ENCODE results near the gene IFITM10. TPM values are rescaled to one million over a fixed set of nuclear protein-coding genes. Genes with fewer than 3 reads are reported as not detected.

The IFITM10 gene
- total RNA-seq, 1 donor from 2014 or later = 0.39 TPM

DNA sequence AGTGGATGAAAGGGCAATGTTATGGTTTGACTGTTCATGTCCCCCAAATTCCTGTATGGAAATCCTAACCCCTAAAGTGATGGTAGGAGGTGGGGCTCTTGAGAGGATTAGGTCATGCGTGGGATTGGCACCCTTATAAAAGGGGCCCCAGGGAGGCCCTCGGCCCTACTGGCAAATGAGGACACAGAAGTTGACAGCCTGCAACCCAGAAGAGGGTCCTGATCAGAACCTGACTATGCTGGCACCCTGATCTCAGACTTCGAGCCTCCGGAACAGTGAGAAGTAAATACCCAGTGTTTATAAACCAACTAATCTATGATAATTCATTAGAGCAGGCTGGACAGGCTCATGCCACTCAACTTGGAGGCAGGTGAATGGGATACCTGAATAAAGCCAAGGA is 8.7 kb downstream of the IFITM10 start:
- DNase-seq (ENCODE audit: low read depth in 2 of 2) = no peak

GRCh38 chr11:1740786-1741530 is 9.4 kb downstream of the IFITM10 start:
- DNase-seq (ENCODE audit: low read depth in 2 of 2) = no peak

GRCh38 chr11:1739576-1739975 is 10.8 kb downstream of the IFITM10 start:
- DNase-seq (ENCODE audit: low read depth in 2 of 2) = no peak

DNA sequence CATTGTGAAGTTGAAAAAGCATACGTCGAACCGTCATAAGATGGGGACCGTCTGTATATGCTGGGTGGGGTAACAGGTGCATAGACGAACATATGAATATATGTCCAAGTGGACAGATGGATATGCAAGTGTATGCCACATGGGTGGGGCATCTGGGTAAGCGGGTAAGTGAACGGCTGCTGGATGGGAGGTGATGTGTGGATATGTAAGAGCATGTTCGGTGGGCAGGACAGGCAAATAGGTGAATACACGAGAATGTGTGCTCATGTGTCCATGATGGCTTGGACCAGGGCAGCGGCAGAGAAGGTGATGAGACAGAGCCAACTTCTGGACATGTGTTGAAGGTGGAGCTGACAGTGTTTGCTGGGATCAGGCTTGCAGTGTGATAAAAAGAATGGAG is 12.0 kb downstream of the IFITM10 start:
- no peak for DNase-seq (ENCODE audit: low read depth in 2 of 2)

DNA sequence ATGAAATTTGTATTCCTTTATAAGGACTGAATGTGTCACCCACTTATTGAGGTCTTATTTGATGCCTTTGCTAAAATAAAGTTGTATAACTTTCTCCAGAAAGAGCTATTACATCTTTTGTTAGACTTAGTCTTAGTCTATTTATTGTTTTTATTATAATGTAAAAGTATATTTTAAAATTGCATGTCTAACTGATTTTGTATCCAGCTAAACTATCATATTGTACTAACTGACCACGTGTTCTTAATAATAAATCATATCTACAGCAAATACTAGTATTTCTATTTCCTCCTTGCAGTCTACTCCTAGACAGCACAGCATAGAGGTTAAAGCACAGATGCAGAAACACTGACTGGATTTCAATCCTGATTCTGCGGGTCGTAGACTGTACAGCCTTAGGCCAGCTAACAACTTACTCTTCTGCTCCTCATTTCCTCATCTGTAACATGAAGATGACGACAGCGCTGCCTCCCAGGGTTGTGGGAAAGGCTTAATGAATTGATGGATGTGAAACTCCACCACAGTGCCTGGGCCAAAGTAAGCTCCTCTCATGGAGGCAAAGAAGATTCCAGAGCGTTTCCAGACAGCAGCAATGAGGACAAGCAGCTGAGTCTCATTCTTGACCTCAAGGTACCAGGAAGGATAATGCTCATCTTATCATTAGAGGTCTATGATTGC is 13.2 kb downstream of the IFITM10 start:
- no peak for DNase-seq (ENCODE audit: low read depth in 2 of 2)

DNA sequence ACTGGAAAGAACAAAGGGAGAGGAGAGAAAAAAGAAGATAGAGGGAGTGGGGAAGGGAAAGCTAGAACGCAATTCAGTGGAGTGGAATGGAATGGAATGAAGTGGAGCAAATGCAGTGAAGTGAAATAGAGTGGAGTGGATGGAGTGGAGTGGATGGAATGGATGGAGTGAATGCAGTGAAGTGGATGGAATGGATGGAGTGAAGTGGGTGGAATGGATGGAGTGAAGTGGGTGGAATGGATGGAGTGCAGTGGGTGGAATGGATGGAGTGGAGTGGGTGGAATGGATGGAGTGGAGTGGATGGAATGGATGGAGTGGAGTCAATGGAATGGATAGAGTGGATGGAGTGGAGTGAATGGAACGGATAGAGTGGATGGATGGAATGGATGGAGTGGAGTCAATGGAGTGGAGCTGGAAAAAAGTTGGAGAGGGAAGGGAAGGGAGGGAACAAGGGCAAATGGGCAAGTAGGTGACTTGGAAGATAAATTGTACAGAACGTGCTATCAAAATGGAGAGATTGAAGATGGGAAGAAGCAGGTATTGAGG is 13.9 kb downstream of the IFITM10 start:
- no peak for DNase-seq (ENCODE audit: low read depth in 2 of 2)

GRCh38 chr11:1735271-1735670 is 15.1 kb downstream of the IFITM10 start:
- DNase-seq (ENCODE audit: low read depth in 2 of 2) = no peak

DNA sequence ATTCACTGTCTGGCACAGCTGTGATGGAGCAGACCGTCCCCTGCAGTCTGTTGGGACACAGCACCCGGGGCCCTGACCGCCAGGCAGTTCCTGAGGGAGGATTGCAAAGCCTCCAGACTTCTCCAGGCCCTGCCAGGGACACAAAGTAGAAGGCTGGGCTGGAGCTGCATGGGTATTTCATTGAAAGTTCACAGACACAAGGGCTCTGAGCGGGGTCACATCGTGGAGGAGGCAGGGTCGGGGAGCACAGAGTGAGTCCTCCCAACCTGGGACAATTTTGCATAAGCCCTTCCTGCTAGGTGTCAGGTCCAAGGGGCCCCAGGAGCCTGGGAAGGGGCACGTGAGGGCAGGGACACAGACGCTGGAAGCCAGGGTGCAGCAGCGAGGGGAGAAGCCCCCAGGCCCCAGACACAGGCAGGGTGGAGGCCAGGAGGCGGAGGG is 15.7 kb downstream of the IFITM10 start:
- no peak for DNase-seq (ENCODE audit: low read depth in 2 of 2)

DNA sequence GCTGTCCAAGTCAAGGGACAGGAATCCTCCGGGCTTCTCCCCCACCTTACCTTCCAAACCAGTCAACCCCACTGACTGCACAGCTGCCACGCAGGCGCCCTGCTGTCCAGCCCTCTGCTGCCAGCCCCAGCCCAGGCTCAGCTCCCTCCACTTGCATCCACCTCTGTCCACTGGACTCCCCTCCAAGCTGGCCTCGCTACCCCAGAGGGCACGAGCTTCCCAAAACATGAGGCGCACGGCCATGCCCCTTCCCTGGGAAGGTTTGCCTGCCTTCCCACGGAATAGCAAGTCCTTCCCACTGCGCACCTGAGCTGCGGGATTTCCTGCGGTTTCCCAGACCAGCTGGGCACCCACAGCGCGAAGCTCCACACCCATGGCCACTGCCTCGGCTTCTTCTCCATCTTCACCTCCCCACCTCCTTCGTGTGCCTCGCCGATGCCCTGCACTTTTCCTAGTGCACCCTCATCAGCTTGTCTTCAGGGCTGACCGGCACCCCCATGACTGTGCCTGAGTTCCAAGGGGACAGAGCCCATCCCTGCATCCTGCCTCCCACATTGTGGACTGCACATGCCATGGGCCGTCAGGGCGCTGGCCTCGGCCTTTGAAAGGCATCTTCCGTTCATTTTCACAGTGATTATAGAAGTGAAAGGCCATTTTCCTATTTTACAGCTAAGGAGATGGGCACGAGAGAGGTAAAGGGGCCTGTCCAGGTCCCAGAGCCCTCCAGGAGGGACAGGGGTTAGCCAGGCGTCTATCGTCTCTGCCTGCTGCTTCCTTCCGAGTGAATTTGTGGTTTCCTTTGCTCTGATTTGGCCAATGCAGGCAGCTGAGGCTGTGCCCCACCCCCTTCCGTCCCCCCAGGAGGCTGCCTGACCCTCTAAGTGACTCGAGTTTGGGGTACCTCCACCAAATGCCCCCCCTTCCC is 16.4 kb downstream of the IFITM10 start:
- no peak for DNase-seq (ENCODE audit: low read depth in 2 of 2)

- no peak for DNase-seq (ENCODE audit: low read depth in 2 of 2)
Observed at GRCh38 chr11:1733009-1733715, 17.2 kb downstream of the IFITM10 start.

DNA sequence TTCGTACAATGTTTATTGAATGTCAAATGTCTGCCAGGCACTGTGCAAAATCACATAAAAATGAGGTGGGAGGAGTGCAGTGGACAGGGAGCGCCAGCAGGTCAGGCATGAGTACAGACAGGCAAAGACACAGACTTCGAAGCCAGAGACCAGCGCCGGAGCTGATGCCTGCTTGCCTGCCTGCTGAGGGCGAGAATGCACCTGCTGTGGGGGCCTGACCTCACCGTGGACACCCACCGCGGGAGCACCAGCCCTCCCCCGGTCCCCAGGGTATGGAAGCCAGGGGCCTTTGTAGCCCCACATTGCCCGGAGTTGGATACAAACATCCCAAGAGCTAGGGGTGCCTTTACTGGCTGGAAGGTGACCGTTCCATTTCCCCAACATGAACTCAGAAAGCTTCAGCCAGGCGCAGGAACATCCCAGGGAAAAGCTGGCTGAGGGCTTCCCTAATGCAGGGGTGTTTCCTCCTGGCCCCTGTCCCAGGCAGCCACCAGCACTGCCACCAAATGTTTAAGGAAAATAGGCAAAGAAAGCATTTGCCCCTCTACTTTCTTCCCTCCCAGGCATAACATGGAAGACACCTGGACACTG is 17.9 kb downstream of the IFITM10 start:
- DNase-seq (ENCODE audit: low read depth in 2 of 2) = no peak

- DNase-seq (ENCODE audit: low read depth in 2 of 2) = no peak
Observed at GRCh38 chr11:1731451-1732059, 18.8 kb downstream of the IFITM10 start.

DNA sequence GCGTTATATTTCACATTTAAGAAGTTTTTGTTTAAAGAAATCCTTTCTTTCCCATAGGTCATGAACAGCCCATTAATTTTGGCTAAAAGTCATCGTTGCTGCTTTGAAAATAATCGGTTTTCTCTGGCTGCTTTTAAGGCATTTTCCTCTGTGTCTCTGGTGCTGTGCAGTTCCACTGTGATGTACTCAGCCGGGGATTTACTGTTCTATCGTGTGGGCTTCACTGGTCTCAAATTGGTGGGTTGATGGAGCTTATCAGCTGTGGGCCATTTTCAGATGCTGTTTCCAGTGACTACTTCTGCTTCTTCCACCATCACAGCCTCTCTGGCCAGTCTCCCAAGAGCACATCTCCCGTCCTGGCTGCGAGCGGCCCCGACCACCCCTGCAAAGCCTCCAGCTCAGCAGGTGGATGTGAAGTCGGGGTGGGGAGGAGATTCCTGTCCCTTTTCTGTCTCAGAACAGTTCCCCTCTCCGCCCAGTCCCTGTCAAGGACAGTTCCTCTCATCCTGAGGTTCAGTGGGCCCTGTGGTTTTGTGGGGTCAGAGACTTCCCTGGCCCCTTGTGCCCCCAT is 20.3 kb downstream of the IFITM10 start:
- no peak for DNase-seq (ENCODE audit: low read depth in 2 of 2)

DNA sequence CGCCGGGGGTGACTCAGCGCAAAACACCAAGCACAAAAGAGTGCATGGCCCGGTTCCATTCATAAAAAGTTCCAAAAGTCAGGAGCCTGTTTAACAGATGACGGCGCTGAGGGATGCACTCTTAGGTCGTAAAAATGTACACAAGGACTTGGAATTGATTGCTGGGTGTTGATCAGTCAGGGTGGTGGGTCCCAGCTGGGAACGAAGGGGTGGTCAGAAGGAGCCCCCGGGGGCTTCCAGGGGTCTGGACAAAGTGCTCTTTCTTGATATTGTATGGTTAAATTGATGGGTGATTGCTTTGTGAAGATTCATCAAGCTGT is 20.7 kb downstream of the IFITM10 start:
- DNase-seq (ENCODE audit: low read depth in 2 of 2) = no peak

DNA sequence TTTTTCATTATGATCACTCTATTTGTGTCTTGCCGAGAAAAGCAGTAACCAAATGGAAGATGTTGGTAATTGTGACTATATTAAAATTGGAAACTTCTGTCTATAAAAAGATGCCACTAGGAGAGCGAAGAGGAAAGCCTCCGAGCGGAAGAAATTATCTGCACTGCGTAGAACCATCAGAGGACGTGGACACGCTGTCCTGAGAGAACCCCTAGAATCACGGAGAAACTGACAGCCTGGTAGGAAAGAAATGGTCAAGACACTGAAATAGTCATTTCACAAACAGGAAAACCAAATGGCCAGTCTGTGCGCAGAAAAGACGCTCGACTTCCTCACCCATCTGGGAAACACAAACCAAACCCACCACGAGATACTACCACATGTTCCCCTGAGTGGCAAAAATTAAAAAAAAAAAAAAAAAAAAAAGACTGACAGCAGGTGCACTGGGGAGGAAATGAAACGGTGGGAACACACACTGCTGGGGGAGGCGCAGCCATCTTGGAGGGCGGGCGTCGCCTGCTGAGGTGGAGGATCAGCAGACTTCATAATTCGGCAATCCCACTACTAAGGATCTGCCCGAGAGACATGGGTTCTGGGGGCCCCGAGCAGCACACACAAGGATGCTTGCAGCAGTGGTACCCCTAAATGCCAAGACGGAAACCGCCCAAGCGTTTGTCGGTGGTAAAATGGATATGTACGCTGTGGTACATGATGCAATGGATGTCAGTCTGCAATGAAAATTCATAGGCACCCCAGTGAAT is 21.3 kb downstream of the IFITM10 start:
- no peak for DNase-seq (ENCODE audit: low read depth in 2 of 2)

- DNase-seq (ENCODE audit: low read depth in 2 of 2) = no peak
Observed at GRCh38 chr11:1728301-1728700, 22.1 kb downstream of the IFITM10 start.

- no peak for DNase-seq (ENCODE audit: low read depth in 2 of 2)
Observed at GRCh38 chr11:1727861-1728260, 22.5 kb downstream of the IFITM10 start.

DNA sequence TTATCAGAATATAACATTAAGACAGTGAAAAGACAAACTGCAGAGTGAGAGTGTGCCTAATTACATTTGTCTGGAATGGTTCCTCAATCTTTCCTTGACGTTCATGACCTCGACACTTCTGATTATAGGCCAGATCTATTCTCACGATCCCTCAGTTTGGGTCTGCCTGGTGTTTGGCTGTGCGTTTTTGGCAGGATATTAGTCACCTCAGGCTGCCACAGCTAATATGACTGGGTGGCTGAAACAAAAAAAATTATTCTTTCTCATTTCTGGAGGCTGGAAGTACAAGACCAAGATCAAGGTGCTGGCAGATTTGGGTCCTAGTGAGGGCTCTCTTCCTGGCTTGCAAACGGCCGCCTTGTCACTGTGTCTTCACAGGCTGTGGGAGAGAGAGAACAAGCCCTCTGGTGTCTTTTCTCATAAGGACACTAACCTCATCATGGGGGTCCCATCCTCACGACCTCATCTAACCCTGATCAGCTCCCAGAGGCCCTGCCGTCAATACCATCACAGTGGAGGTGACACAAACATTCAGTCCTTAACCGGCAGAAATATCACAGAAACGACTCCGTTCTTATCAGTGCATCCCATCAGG is 23.2 kb downstream of the IFITM10 start:
- DNase-seq (ENCODE audit: low read depth in 2 of 2) = no peak

DNA sequence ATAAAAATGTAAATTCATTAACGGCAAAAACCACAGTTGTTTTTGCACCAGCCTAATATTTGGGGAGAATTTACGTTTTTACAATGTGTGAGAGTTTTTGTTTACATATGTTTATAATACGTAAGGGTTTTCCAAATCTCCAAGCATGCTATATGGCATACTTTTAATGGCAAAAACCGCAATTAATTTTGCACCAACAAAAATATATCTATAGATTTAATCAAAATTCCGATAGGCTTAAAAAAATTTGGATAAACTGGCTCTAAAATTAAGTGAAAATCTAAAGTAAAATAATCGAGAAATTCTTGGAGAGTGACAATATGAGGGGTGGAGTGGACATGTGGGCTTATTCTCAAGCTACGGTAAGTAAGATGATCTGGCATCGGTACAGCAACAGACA is 30.6 kb downstream of the IFITM10 start:
- no peak for DNase-seq (ENCODE audit: low read depth in 2 of 2)

Data from dermis microvascular lymphatic vessel endothelial cell (primary cell).